ENCODE measurements around the gene FGFR3. TPM values are rescaled to one million over a fixed set of nuclear protein-coding genes. Genes with fewer than 3 reads are reported as not detected.
"Not testable (repeated sequence)": the region's sequence is repeated elsewhere in the genome, so short reads cannot be mapped to it uniquely, and the experiment has no call there.

FGFR3 gene
- total RNA-seq, 1 experiment from 2014 or later: 0.62 TPM

DNA sequence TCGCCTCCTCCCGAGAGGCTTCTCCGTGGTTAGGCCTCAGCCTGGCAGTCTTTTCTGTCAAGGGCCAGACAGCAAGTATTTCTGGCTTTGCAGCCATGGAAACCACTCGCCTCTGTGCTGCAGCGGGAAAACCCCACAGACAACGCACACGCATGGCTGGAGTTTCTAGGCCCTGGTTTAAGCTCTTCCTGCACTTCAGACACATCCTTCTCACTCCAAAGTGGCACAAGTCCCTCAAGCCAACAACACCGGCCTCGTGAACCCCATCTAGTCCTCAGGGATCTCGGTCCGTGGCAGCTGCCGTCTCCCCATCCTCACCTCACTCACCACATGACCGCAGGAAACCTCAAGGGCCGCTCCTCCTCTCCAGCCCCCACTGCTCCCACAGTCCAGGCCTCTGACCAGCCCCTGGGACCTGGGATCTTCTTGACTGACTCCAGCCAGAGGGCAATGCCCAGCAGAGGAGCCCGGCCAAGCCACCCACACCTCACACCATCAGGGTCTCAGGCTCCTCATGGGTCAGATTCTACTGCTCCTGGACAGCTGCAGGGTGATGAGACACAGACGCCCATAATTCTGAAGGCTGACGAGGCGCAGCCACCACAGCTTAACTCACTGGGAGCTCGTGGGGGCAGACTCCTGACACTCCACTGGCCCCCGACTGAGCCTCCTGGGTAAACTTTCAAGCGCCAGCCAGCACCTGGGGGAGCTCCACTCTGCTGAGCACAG is 41.1 kb downstream of the FGFR3 start:
- DNase-seq (ENCODE audit: extremely low read depth, low read depth): no peak

GRCh38 chr4:1835836-1836235 is 42.7 kb downstream of the FGFR3 start:
- not testable (repeated sequence) for DNase-seq (ENCODE audit: extremely low read depth, low read depth)

- DNase-seq (ENCODE audit: extremely low read depth, low read depth): no peak
Measured at GRCh38 chr4:1836650-1837049, 43.6 kb downstream of the FGFR3 start.

GRCh38 chr4:1837069-1837468 is 44.0 kb downstream of the FGFR3 start:
- no peak for DNase-seq (ENCODE audit: extremely low read depth, low read depth)

GRCh38 chr4:1839282-1839681 is 46.2 kb downstream of the FGFR3 start:
- DNase-seq (ENCODE audit: extremely low read depth, low read depth): no peak

- no peak for DNase-seq (ENCODE audit: extremely low read depth, low read depth)
Measured at GRCh38 chr4:1841201-1841886, 48.3 kb downstream of the FGFR3 start.

DNA sequence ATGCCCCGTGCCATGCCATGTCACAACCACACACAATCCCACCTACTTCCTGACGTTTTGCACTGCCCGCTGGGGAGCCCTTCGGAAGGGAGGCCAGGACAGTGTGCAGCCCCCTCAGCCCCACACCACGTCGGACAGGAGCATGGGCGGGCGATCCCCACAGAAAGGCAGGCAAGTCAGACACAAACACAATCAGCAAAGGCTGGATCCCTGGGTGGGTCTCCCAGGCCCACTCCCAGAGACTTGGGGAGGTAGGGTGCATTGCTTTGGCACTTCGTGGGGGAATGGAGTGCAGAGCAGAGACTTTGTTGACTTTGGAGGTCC is 48.8 kb downstream of the FGFR3 start:
- no peak for DNase-seq (ENCODE audit: extremely low read depth, low read depth)

- no peak for DNase-seq (ENCODE audit: extremely low read depth, low read depth)
Measured at GRCh38 chr4:1842339-1842895, 49.3 kb downstream of the FGFR3 start.

DNA sequence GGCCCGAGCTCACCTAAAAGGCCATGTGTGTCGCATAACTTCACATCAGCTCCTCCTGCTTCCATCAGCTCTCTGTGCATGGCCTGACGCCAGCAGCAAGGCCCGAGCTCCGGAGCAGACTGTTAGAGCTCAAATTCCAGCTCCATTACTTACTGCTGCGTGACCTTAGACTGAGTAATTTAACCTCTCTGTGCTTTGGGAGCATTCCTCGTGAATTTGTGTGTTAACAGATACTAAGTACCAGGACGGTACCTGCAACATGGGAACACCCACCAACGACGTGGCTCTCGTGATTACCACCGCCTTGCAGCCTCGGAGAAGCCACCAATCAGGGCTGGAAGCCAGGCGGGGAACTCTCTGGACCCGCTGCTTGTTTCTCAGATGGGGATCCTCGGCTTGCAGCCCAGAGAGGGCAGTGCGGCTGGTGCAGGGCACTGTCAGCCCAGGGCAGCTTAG is 49.9 kb downstream of the FGFR3 start:
- no peak for DNase-seq (ENCODE audit: extremely low read depth, low read depth)

DNA sequence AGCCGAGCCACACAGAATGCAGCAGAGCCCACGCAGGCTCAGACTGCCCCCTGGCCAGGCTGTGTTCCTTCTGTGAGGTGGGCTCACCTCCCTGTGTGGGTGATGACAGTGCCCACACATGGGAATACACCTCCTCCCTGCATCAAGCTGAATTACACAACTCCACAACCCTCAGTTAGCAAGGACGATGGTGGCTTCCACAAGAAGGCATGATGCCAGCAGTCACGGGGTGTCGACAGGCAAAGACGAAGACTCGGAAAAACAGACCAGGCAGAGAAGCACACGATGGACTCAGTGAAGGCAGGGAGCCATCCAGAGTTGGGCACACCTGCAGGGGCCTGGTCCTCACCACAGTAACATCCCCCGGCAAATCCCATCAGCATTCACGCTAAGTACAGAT is 50.8 kb downstream of the FGFR3 start:
- no peak for DNase-seq (ENCODE audit: extremely low read depth, low read depth)

DNA sequence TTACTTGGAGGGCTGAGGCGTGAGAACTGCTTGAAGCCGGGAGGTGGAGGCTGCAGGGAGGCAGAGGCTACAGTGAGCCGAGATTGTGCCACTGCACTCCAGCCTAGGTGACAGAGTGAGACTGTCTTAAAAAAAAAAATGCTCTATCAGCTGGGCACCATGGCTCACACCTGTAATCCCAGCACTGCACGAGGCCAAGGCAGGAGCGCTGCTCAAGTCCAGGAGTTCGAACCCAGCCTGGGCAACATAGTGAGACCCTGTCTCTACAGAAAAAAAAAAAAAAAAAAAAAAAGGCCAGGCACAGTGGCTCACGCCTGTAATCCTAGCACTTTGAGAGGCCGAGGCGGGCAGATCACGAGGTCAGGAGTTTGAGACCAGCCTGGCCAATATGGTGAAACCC is 51.5 kb downstream of the FGFR3 start:
- not testable (repeated sequence) for DNase-seq (ENCODE audit: extremely low read depth, low read depth)

- no peak for DNase-seq (ENCODE audit: extremely low read depth, low read depth)
Measured at GRCh38 chr4:1846580-1846979, 53.5 kb downstream of the FGFR3 start.

GRCh38 chr4:1850276-1850675 is 57.2 kb downstream of the FGFR3 start:
- DNase-seq (ENCODE audit: extremely low read depth, low read depth): no peak

GRCh38 chr4:1851160-1851559 is 58.1 kb downstream of the FGFR3 start:
- DNase-seq (ENCODE audit: extremely low read depth, low read depth): no peak

GRCh38 chr4:1851575-1852410 is 58.7 kb downstream of the FGFR3 start:
- no peak for DNase-seq (ENCODE audit: extremely low read depth, low read depth)

- no peak for DNase-seq (ENCODE audit: extremely low read depth, low read depth)
Measured at GRCh38 chr4:1852904-1853623, 60.0 kb downstream of the FGFR3 start.

- DNase-seq (ENCODE audit: extremely low read depth, low read depth): no peak
Measured at GRCh38 chr4:1854752-1855151, 61.7 kb downstream of the FGFR3 start.

GRCh38 chr4:1855333-1856070 is 62.4 kb downstream of the FGFR3 start:
- DNase-seq (ENCODE audit: extremely low read depth, low read depth): no peak

- peak; percentile 88 for DNase-seq (ENCODE audit: extremely low read depth, low read depth)
Measured at GRCh38 chr4:1856071-1856942, 63.2 kb downstream of the FGFR3 start, which contains the start of gene LETM1. Gene LETM1, minus strand, starts transcription at chr4:1856156. Its CDS starts 206 bp downstream, at chr4:1855950.
